T-helper 2 cell treated with Interferon-gamma antibody and Interleukin-4, amounts not matched to agents 100 ng/mL and 5 ng/mL, for 36 hours (primary cell): ENCODE results near the gene PCDHB16. TPM values are rescaled to one million over a fixed set of nuclear protein-coding genes. Genes with fewer than 3 reads are reported as not detected.
"Not testable (repeated sequence)": the region's sequence is repeated elsewhere in the genome, so short reads cannot be mapped to it uniquely, and the experiment has no call there.

Source experiments
- intact Hi-C: fragments of 100-400 bp; cut with micrococcal nuclease; formaldehyde crosslinking; loops from one replicate; pipeline ENCODE4 v1.15.1; 2023
- total RNA-seq: library from RNA; stranded (reverse); gene quantifications from 2 replicates; pipeline ENCODE4 v1.2.3, GENCODE V29; 2022

The PCDHB16 gene
- total RNA-seq, 1 donor from 2014 or later = not detected

- intact Hi-C loops = not testable (repeated sequence)
These were observed 43.2 kb downstream of the PCDHB16 start for GRCh38 chr5:141225421-141225820.

- intact Hi-C loops = loop anchor here (10.0 kb wide), 2 partner anchors 181 to 359 kb away; partner anchors contain the start of genes PCDHA12, PCDHGA10 and PCDHGB7
These were observed 52.0 kb downstream of the PCDHB16 start for GRCh38 chr5:141234109-141234667.

Other genes with a start within 250 kb of the PCDHB16 start
- not detected in 2 replicates for gene PCDHAC2, start 215.9 kb upstream of the PCDHB16 start, total RNA-seq
- not detected in 2 replicates for gene PCDHB1, start 131.0 kb upstream of the PCDHB16 start, total RNA-seq
- 0.09 and 0.14 TPM in 2 replicates for gene PCDHB2, start 87.8 kb upstream of the PCDHB16 start, total RNA-seq
- not detected in 2 replicates for gene PCDHB3, start 81.9 kb upstream of the PCDHB16 start, total RNA-seq
- not detected in 2 replicates for gene PCDHB4, start 60.6 kb upstream of the PCDHB16 start, total RNA-seq
- not detected in 2 replicates for gene PCDHB5, start 47.2 kb upstream of the PCDHB16 start, total RNA-seq
- gene PCDHB6, start 32.3 kb upstream of the PCDHB16 start, total RNA-seq = not detected in 2 replicates
- not detected in 2 replicates for gene PCDHB7, start 9.7 kb upstream of the PCDHB16 start, total RNA-seq
- gene PCDHB8, start 4.6 kb upstream of the PCDHB16 start, total RNA-seq = not detected in 2 replicates
- not detected in 2 replicates for gene PCDHB9, start 4.8 kb downstream of the PCDHB16 start, total RNA-seq
- not detected in 2 replicates for gene PCDHB10, start 10.0 kb downstream of the PCDHB16 start, total RNA-seq
- not detected in 2 replicates for gene PCDHB11, start 17.2 kb downstream of the PCDHB16 start, total RNA-seq
- gene PCDHB12, start 26.3 kb downstream of the PCDHB16 start, total RNA-seq = not detected in 2 replicates
- gene PCDHB13, start 31.5 kb downstream of the PCDHB16 start, total RNA-seq = not detected in 2 replicates
- gene PCDHB14, start 41.0 kb downstream of the PCDHB16 start, total RNA-seq = not detected in 2 replicates
- gene PCDHB15, start 63.0 kb downstream of the PCDHB16 start, total RNA-seq = not detected in 2 replicates
- gene SLC25A2, start 121.7 kb downstream of the PCDHB16 start, total RNA-seq = 0.25 and 0.59 TPM in 2 replicates
- 60.8 and 64.9 TPM in 2 replicates for gene TAF7, start 138.4 kb downstream of the PCDHB16 start, total RNA-seq
- 0.09 TPM in 2 replicates for gene PCDHGA1, start 148.1 kb downstream of the PCDHB16 start, total RNA-seq
- gene PCDHGA2, start 156.4 kb downstream of the PCDHB16 start, total RNA-seq = 0.14 and 0.23 TPM in 2 replicates
- 0.23 and 0.34 TPM in 2 replicates for gene PCDHGA3, start 161.4 kb downstream of the PCDHB16 start, total RNA-seq
- gene PCDHGB1, start 167.7 kb downstream of the PCDHB16 start, total RNA-seq = 0.18 and 0.20 TPM in 2 replicates
- gene PCDHGA4, start 172.6 kb downstream of the PCDHB16 start, total RNA-seq = 0.43 and 0.45 TPM in 2 replicates
- 0.93 and 1.0 TPM in 2 replicates for gene PCDHGB2, start 177.6 kb downstream of the PCDHB16 start, total RNA-seq
- gene PCDHGA5, start 181.8 kb downstream of the PCDHB16 start, total RNA-seq = 0.41 and 0.55 TPM in 2 replicates
- 0.59 and 0.93 TPM in 2 replicates for gene PCDHGB3, start 187.9 kb downstream of the PCDHB16 start, total RNA-seq
- gene PCDHGA6, start 191.5 kb downstream of the PCDHB16 start, total RNA-seq = 0.57 and 0.70 TPM in 2 replicates
- 0.30 TPM in 2 replicates for gene PCDHGA7, start 200.4 kb downstream of the PCDHB16 start, total RNA-seq
- 0.18 and 0.23 TPM in 2 replicates for gene PCDHGB4, start 205.3 kb downstream of the PCDHB16 start, total RNA-seq
- 0.18 TPM in 2 replicates for gene PCDHGA8, start 210.2 kb downstream of the PCDHB16 start, total RNA-seq
- gene PCDHGB5, start 215.6 kb downstream of the PCDHB16 start, total RNA-seq = 0.55 and 0.61 TPM in 2 replicates
- 0.25 and 0.34 TPM in 2 replicates for gene PCDHGA9, start 220.4 kb downstream of the PCDHB16 start, total RNA-seq
- gene PCDHGB6, start 225.6 kb downstream of the PCDHB16 start, total RNA-seq = 0.25 and 0.41 TPM in 2 replicates
- gene PCDHGA10, start 230.6 kb downstream of the PCDHB16 start, total RNA-seq = 0.34 and 0.41 TPM in 2 replicates
- 0.20 and 0.39 TPM in 2 replicates for gene PCDHGB7, start 235.3 kb downstream of the PCDHB16 start, total RNA-seq
- gene PCDHGA11, start 238.7 kb downstream of the PCDHB16 start, total RNA-seq = 0.11 and 0.25 TPM in 2 replicates
- 0.16 and 0.18 TPM in 2 replicates for gene PCDHGA12, start 248.1 kb downstream of the PCDHB16 start, total RNA-seq